H9 (cell line): ENCODE results near the gene SHISA4. TPM values are rescaled to one million over a fixed set of nuclear protein-coding genes. Genes with fewer than 3 reads are reported as not detected.
A peak's percentile ranks its signal among the peaks of the same experiment; 100 is the strongest.

Source experiments
- DNase-seq: peaks from one replicate; pipeline ENCODE4 v3.0.0-alpha.2; 2017
- H2AFZ ChIP-seq: one replicate; pipeline ENCODE4 v1.6.1; 2013; ENCODE audit warnings: mild to moderate bottlenecking, low read length, control low read depth, moderate library complexity
- H2AK5ac ChIP-seq: 2 replicates; pipeline ENCODE4 v1.6.1; 2013; ENCODE audit warnings: low read length, control low read depth, mixed read lengths; ENCODE audit not compliant: insufficient read length
- H2BK120ac ChIP-seq: one replicate; pipeline ENCODE4 v1.6.1; 2013; ENCODE audit warnings: low read depth, mild to moderate bottlenecking, low read length, control low read depth, inconsistent platforms; ENCODE audit not compliant: poor library complexity, severe bottlenecking
- H2BK12ac ChIP-seq: 2 replicates; pipeline ENCODE4 v1.6.1; 2013; ENCODE audit warnings: low read length, control low read depth, mixed read lengths, low read depth; ENCODE audit not compliant: insufficient read length
- H2BK15ac ChIP-seq: 2 replicates; pipeline ENCODE4 v1.6.1; 2013; ENCODE audit warnings: low read depth, low read length, control low read depth
- H2BK20ac ChIP-seq: one replicate; pipeline ENCODE4 v1.6.1; 2013; ENCODE audit warnings: low read depth, mild to moderate bottlenecking, low read length, control low read depth, inconsistent platforms; ENCODE audit not compliant: poor library complexity, severe bottlenecking
- H2BK5ac ChIP-seq: 2 replicates; pipeline ENCODE4 v1.6.1; 2013; ENCODE audit warnings: low read length, control low read depth, mixed read lengths; ENCODE audit not compliant: insufficient read length
- H3K14ac ChIP-seq: 2 replicates; pipeline ENCODE4 v1.6.1; 2013; ENCODE audit warnings: low read length, control low read depth; ENCODE audit not compliant: insufficient read depth
- H3K18ac ChIP-seq: 2 replicates; pipeline ENCODE4 v1.6.1; 2013; ENCODE audit warnings: low read depth, mild to moderate bottlenecking, mixed read lengths, low read length, control low read depth; ENCODE audit not compliant: insufficient read length
- H3K23ac ChIP-seq: 2 replicates; pipeline ENCODE4 v1.6.1; 2013; ENCODE audit warnings: low read length, control low read depth, mixed read lengths, low read depth; ENCODE audit not compliant: insufficient read length
- H3K23me2 ChIP-seq: 2 replicates; pipeline ENCODE4 v1.6.1; 2013; ENCODE audit warnings: low read depth, mild to moderate bottlenecking, mixed read lengths, low read length, control low read depth; ENCODE audit not compliant: insufficient read length, poor library complexity, severe bottlenecking
- H3K27ac ChIP-seq: 2 replicates; pipeline ENCODE4 v1.5.1; 2013; ENCODE audit warnings: low read length, control low read depth, mixed read lengths, low read depth; ENCODE audit not compliant: insufficient read length
- H3K27me3 ChIP-seq: 2 replicates; pipeline ENCODE4 v1.6.1; 2013; ENCODE audit warnings: low read length, control low read depth, inconsistent platforms; ENCODE audit not compliant: insufficient read depth
- H3K4ac ChIP-seq: 2 replicates; pipeline ENCODE4 v1.6.1; 2013; ENCODE audit warnings: low read depth, mild to moderate bottlenecking, control low read depth, inconsistent platforms, low read length, moderate library complexity
- H3K4me1 ChIP-seq: 2 replicates; pipeline ENCODE4 v1.6.1; 2013; ENCODE audit warnings: low read length, control low read depth, inconsistent platforms; ENCODE audit not compliant: insufficient read depth
- H3K4me2 ChIP-seq: 2 replicates; pipeline ENCODE4 v1.6.1; 2013; ENCODE audit warnings: low read length, control low read depth, mixed read lengths; ENCODE audit not compliant: insufficient read length, insufficient read depth
- H3K56ac ChIP-seq: 2 replicates; pipeline ENCODE4 v1.6.1; 2013; ENCODE audit warnings: low read depth, mild to moderate bottlenecking, mixed read lengths, low read length, control low read depth; ENCODE audit not compliant: insufficient read length
- H3K79me1 ChIP-seq: 2 replicates; pipeline ENCODE4 v1.6.1; 2013; ENCODE audit warnings: low read depth, mild to moderate bottlenecking, moderate library complexity, low read length, control low read depth, inconsistent platforms; ENCODE audit not compliant: insufficient read depth, poor library complexity, severe bottlenecking
- H3K79me2 ChIP-seq: 2 replicates; pipeline ENCODE4 v1.6.1; 2013; ENCODE audit warnings: low read length, control low read depth, inconsistent platforms; ENCODE audit not compliant: insufficient read depth
- H3K9ac ChIP-seq: 2 replicates; pipeline ENCODE4 v1.6.1; 2013; ENCODE audit warnings: low read length, control low read depth, mixed read lengths; ENCODE audit not compliant: insufficient read length; ENCODE audit errors: extremely low read depth
- H3K9me3 ChIP-seq: one replicate; pipeline ENCODE4 v1.6.1; 2013; ENCODE audit warnings: low read depth, low read length, inconsistent platforms; ENCODE audit not compliant: control insufficient read depth
- H3T11ph ChIP-seq: one replicate; pipeline ENCODE4 v1.6.1; 2013; ENCODE audit warnings: mild to moderate bottlenecking, low read length, control low read depth, inconsistent platforms
- H4K20me1 ChIP-seq: one replicate; pipeline ENCODE4 v1.6.1; 2013; ENCODE audit not compliant: control insufficient read depth, insufficient read length, insufficient read depth
- H4K5ac ChIP-seq: 2 replicates; pipeline ENCODE4 v1.6.1; 2013; ENCODE audit warnings: low read depth, mild to moderate bottlenecking, mixed read lengths, low read length, control low read depth; ENCODE audit not compliant: insufficient read length
- H4K8ac ChIP-seq: replicated peaks from 2 replicates; pipeline ENCODE4 v1.6.1; 2013; ENCODE audit warnings: low read length, control low read depth, mixed read lengths, low read depth; ENCODE audit not compliant: insufficient read length
- H4K91ac ChIP-seq: 2 replicates; pipeline ENCODE4 v1.6.1; 2013; ENCODE audit warnings: low read depth, mild to moderate bottlenecking, moderate library complexity, mixed read lengths, low read length, control low read depth; ENCODE audit not compliant: insufficient read length
- H3K27ac Mint-ChIP-seq, 3 experiments: 2 replicates in 2 of 3; 3 replicates in 1 of 3; pipeline ENCODE4 v1.8.0; 2020 to 2021; ENCODE audit warnings: mixed read lengths in 3 of 3, mild to moderate bottlenecking in 1 of 3, moderate library complexity in 1 of 3
- H3K27me3 Mint-ChIP-seq: 2 replicates; pipeline ENCODE4 v1.8.0; 2021; ENCODE audit warnings: low read depth, mild to moderate bottlenecking, moderate library complexity, mixed read lengths
- H3K36me3 Mint-ChIP-seq, 3 experiments: 2 replicates in 2 of 3; 3 replicates in 1 of 3; pipeline ENCODE4 v1.8.0; 2020 to 2021; ENCODE audit warnings: low read depth in 3 of 3, mixed read lengths in 3 of 3; ENCODE audit not compliant: insufficient read depth in 1 of 3
- H3K4me1 Mint-ChIP-seq, 2 experiments: 2 replicates each; pipeline ENCODE4 v1.8.0; 2020; ENCODE audit warnings: mixed read lengths in 2 of 2
- H3K4me3 Mint-ChIP-seq, 2 experiments: 2 replicates in 1 of 2; 3 replicates in 1 of 2; pipeline ENCODE4 v1.8.0; 2020 to 2021; ENCODE audit warnings: mild to moderate bottlenecking in 2 of 2, mixed read lengths in 2 of 2, moderate library complexity in 1 of 2
- H3K9me3 Mint-ChIP-seq, 2 experiments: 2 replicates in 1 of 2; 3 replicates in 1 of 2; pipeline ENCODE4 v1.8.0; 2020; ENCODE audit warnings: mild to moderate bottlenecking in 2 of 2, mixed read lengths in 2 of 2, moderate library complexity in 1 of 2
- WGBS: extraction: QIAGEN DNeasy Blood & Tissue Kit; methylation state at CpG from one replicate; pipeline ENCODE4 v1.1.7; 2013; ENCODE audit warnings: missing lambda C conversion rate, low lambda C conversion rate, mixed read lengths; ENCODE audit not compliant: insufficient read length; ENCODE audit errors: extremely low coverage; 5-methylcytosine and 5-hydroxymethylcytosine counted together
- total RNA-seq: library from RNA; stranded (reverse); gene quantifications from 2 replicates; pipeline ENCODE4 v1.2.1, GENCODE V29; 2021
- TF ChIP-seq, protein P1 (sequence below): fragments of 200-600 bp; sonication (generic); conservative IDR thresholded peaks from 3 replicates; pipeline ENCODE4 v1.8.0; 2021; ENCODE audit warnings: antibody characterized with exemption, mild to moderate bottlenecking

SHISA4 gene
- total RNA-seq, 1 experiment from 2014 or later, result 6.3 TPM

DNA sequence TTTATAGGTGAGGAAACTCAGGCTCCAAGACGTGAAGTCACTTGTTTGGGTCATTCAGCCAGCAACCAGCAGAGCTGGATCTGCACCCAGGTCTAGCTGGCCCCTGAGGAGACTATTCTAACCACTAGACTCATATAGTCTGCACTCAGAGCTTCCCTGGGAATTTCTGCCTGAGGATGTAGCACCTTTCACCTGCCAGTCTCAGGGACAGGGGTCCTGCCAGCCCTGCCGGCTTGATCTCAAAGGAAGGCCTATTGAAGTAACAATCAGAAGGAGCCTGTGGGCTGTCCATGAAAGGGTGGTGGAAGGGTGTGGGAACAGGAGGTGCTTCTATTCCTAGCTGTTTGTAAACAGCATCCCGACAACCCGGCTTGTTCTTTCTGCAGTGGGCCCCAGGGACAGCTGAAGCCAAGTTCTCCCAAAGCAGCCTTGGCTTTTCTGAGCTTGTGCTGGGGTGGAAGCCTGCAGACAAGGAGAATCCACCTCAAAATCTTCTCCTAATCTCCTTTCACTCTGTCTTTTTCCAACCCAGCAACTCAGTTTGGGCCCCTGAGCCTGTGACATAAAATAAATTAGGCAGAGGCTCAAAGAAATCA lies 49.8 kb downstream of the SHISA4 start:
- Histone ChIP-seq H2BK12ac (no peak overlapping the region), H2BK120ac (no peak overlapping the region), H2BK5ac (no peak overlapping the region), H2AK5ac (no peak overlapping the region), H3K18ac (no peak overlapping the region), H4K8ac (no peak overlapping the region), H2BK20ac (no peak overlapping the region), H4K5ac (no peak overlapping the region), H3K23ac (no peak overlapping the region), H3K4me2 (no peak overlapping the region), H2BK15ac (no peak overlapping the region), H3K27ac (no peak overlapping the region), H3K79me1 (no peaks in the 10 kb centered on the region), H3K56ac (no peak overlapping the region), H4K20me1 (no peaks in the 10 kb centered on the region), H3T11ph (no peak overlapping the region), H2AFZ (no peak overlapping the region), H3K14ac (no peak overlapping the region), H3K4ac (no peak overlapping the region), H3K9ac (no peak overlapping the region), H3K27me3 (no peaks in the 10 kb centered on the region), H3K79me2 (no peaks in the 10 kb centered on the region), H3K23me2 (peaks cover 6% of the 10 kb centered on the region), H4K91ac (no peak overlapping the region), H3K9me3 (no peaks in the 10 kb centered on the region), H3K4me1 (peaks cover 6% of the 10 kb centered on the region)
- H3K4me1 Mint-ChIP-seq, result peaks cover 7 to 19% of the 10 kb centered on the region in 2 experiments
- WGBS, result no CpG with 5 or more reads among the region's 4 CpGs
- H3K4me3 Mint-ChIP-seq, result no peak overlapping the region
- TF ChIP-seq, protein P1, sequence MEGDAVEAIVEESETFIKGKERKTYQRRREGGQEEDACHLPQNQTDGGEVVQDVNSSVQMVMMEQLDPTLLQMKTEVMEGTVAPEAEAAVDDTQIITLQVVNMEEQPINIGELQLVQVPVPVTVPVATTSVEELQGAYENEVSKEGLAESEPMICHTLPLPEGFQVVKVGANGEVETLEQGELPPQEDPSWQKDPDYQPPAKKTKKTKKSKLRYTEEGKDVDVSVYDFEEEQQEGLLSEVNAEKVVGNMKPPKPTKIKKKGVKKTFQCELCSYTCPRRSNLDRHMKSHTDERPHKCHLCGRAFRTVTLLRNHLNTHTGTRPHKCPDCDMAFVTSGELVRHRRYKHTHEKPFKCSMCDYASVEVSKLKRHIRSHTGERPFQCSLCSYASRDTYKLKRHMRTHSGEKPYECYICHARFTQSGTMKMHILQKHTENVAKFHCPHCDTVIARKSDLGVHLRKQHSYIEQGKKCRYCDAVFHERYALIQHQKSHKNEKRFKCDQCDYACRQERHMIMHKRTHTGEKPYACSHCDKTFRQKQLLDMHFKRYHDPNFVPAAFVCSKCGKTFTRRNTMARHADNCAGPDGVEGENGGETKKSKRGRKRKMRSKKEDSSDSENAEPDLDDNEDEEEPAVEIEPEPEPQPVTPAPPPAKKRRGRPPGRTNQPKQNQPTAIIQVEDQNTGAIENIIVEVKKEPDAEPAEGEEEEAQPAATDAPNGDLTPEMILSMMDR, result no peak
- peak overlapping the region in 2 of 3 experiments; percentile 78 to 87; a peak in 3 of 7 replicates for H3K27ac Mint-ChIP-seq
- no peak for DNase-seq
- peaks cover 2% of the 10 kb centered on the region; the same call in 1 of the 2 replicates for H3K27me3 Mint-ChIP-seq
- no peaks in the 10 kb centered on the region for H3K9me3 Mint-ChIP-seq
- H3K36me3 Mint-ChIP-seq, result no peaks in the 10 kb centered on the region
